Posterior cingulate gyrus (tissue), 11 donors: ENCODE results near the gene LSM5.
"Not testable (repeated sequence)": the region's sequence is repeated elsewhere in the genome, so short reads cannot be mapped to it uniquely, and the experiment has no call there.

ENCODE experiments used
- DNase-seq, 10 donors: peaks; one replicate each; pipeline versions ENCODE4 v3.0.0 to v3.0.0-alpha.2; 2020 to 2021; ENCODE audit warnings: mixed read lengths in 3 of 10
- intact Hi-C: fragments of 100-400 bp; cut with DNase I; formaldehyde crosslinking; loops from one replicate; pipeline ENCODE4 v1.15.1; 2023

The LSM5 gene

DNA sequence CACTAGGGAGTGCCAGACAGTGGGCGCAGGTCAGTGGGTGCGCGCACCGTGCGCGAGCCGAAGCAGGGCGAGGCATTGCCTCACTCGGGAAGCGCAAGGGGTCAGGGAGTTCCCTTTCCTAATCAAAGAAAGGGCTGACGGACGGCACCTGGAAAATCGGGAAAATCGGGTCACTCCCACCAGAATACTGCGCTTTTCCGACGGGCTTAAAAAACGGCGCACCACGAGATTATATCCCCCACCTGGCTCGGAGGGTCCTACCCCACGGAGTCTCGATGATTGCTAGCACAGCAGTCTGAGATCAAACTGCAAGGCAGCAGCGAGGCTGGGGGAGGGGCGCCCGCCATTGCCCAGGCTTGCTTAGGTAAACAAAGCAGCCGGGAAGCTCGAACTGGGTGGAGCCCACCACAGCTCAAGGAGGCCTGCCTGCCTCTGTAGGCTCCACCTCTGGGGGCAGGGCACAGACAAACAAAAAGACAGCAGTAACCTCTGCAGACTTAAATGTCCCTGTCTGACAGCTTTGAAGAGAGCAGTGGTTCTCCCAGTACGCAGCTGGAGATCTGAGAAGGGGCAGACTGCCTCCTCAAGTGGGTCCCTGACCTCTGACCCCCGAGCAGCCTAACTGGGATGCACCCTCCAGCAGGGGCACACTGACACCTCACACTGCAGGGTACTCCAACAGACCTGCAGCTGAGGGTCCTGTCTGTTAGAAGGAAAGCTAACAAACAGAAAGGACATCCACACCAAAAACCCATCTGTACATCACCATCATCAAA lies 25.4 kb downstream of the LSM5 start:
- intact Hi-C loops, DNase-seq: not testable (repeated sequence)

DNA sequence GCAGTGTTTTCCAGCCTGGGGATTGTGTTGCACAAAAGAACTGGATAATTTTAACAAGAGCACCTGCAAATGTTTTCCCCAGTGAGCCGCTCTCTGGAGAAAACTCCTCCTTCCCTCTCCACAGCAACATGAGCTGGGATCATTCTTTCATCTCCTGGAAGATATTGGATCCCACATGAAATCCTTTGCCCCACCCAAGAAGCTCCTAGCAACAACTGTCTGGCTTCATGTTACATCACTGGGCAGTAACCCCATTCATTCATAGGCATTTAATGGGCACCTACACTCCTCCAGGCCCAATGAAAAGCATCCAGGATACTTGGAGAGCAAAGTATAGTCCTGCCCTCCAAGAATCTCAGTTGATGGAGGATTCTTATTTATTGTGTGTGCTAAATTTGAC lies 27.2 kb downstream of the LSM5 start:
- DNase-seq, result no peak
- intact Hi-C loops, result no loop called here

DNA sequence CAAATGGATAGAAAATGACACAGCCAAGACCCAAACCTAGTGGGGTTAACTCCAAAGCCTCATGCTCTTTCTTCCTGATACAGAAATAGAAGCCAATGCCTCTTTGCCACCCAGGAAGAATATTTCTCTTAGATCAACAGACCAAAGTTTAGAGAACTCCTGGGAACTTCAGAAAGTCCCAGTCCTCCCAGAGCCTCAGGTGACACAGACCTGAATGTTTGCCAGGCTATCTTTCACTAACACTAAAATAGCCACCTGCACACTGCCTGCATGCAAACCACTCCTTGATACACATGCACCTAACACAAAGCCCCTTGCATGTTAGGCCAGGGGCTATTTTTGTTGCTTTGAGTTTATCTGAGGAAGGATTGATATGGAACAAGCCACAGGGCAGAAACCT lies 27.7 kb downstream of the LSM5 start:
- DNase-seq, result no peak
- intact Hi-C loops, result no loop called here

DNA sequence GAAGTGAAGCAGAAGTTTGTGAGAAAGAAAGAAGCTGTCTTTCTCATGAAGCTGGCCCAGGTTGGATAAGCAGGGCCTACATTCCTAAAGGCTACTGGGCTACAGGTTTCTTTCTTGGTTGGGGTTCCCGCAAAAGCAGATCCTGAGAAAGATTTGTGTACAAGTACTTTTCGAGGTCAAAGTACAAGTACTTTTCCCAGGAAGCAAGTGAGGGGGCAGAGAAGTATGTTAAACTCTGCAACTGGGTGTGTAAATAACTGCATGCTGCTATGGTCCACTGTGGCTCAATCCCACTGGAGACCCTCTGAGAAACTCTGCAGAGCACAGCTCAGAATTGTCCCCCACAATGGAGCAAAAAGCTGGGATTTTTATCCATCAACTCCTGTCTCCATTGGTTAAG lies 28.7 kb downstream of the LSM5 start:
- no peak for DNase-seq
- intact Hi-C loops, result no loop called here

DNA sequence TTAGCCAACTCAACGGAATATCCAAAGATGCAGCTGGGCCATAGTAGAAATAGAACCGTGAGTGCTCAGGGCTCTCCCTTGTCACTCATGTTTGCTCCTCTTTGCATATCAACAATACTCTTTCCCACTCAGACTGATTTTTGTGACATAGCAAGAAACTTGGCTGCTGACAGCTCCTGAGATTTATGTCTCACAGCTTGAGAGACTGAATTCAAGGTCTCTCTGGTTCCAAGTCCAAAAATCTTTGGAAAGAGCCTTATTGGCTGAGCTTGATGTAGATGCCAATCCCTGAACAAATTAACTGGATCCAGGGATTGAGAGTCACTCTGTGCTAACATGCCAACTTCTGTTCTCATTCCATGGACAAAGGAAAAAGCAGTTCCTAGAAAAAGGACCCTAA lies 30.4 kb downstream of the LSM5 start:
- DNase-seq, result no peak
- intact Hi-C loops, result no loop called here

DNA sequence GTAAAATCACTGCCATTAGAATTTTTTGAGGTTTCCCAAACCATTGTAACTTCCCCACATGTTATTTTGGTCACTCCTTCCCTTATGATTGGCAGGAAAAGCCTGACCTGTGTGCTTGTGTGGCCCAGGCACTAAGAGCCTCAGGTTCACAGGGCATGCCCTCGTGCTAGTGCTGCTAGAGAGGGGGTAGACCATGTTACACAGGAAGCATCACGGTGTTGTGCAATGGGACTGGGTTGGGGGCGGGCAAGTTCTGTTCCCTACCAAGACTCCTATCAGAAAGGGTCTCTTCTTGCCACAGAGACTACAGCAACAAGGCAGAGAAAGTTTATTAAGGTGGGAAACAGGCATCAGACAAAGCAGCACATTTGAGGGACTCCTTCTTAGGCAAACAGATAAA lies 32.2 kb downstream of the LSM5 start:
- intact Hi-C loops, result no loop called here
- peak in 1 of 10 donors; percentile 59 for DNase-seq

DNA sequence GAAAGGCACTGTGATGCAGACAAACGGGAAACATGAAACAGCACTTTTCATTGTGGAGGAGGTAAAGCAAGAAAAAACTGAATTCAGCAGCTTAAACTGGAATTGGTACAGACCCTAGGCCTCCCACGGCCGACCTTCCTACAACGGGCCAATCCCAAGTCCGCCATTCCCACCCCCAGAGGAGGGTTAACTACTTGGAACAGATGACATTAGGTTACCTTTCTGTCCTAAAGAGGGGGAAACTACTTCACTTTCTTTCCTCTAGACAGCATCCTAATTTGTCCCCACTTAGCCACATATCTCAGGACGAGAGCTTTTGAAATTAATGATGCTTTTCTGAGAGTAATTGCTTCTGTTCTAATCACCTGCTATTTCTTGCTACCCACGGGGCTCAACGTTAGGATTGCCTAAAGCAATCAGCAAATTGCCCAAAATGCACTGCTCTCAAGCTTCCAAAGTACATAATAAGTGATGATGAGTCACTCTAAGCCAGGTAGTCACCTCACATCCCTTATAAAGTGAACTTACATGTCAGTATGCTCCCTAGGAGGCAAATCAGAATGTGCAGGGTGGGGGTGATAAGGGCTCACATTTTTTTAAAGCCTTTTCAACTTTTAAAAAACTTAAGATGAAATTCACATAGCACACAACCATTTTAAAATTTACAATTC lies 36.7 kb downstream of the LSM5 start:
- DNase-seq, result no peak
- intact Hi-C loops, result no loop called here

DNA sequence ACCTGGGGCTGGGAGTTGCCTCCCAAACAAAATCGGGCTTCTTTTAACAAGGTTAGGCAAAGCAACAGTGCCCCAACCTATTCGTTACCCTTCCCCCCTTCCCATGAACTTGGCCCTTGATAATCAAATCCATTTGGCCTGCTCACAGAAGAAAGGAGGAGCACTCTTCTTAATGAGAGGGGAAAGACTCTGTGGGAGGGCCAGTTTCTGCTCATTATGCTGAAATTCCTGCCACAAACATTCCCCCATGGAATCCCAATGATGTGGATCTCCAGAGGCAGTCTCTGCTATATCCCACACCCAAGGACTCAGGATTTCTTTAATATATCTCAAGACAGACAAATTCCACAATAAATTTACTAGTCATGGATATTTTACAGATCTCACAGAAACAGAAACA lies 43.0 kb downstream of the LSM5 start:
- DNase-seq, result no peak
- intact Hi-C loops, result no loop called here

DNA sequence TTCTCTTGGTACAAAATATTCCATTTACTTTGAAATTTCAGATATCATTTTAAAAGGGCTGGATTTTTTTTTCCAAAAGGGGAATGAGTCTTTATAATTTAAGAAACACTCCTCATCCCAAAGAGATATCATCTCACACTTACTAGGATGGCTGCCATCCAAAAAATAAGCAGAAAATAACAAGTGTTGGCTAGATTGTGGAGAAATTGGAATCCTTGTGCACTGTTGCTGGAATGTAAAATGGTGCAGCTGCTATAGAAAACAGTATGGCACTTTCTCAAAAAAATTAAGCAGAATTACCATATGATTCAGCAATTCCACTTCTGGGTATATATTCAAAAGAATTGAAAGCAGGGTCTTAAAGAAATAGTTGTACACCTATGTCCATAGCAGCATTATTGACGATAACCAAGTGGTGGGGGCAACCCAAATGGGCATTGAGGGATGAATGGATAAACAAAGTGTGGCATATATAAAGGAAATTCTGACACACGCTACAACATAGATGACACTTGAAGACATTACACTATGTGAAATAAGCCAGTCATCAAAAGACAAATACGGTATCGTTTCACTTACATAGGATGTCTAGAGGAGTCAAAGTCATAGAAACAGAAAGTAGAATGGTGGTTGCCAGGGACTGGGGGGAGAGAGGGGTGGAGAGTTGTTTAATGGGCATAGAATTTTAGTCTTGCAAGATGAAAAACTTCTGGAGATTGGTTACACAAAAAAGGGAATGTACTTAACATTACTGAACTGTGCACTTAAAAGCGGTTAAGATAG lies 53.8 kb downstream of the LSM5 start:
- intact Hi-C loops, result no loop called here

More for the DNA sequence above, 53.8 kb downstream of the LSM5 start:
- no peak for DNase-seq
